Measurements from ENCODE around the gene CLCN6.

Gene CLCN6

GRCh38 chr1:11873395-11874257 lies 67.6 kb downstream of the CLCN6 start:
- H3K4me3 ChIP-seq (ENCODE audit: low read length) = no peak overlapping the region
- no peak for TF ChIP-seq ZNF274 (IDR thresholded peaks at IDR 0.05; ENCODE audit: low read depth, low read length)

GRCh38 chr1:11874258-11874562 lies 68.2 kb downstream of the CLCN6 start:
- TF ChIP-seq ZNF274 (IDR thresholded peaks at IDR 0.05; ENCODE audit: low read depth, low read length) = no peak
- H3K4me3 ChIP-seq (ENCODE audit: low read length) = no peak overlapping the region

- H3K4me3 ChIP-seq (ENCODE audit: low read length) = no peak overlapping the region
- TF ChIP-seq ZNF274 (IDR thresholded peaks at IDR 0.05; ENCODE audit: low read depth, low read length) = no peak
Measured at GRCh38 chr1:11874624-11875023, 68.6 kb downstream of the CLCN6 start.

- no peak for TF ChIP-seq ZNF274 (IDR thresholded peaks at IDR 0.05; ENCODE audit: low read depth, low read length)
Measured at GRCh38 chr1:11875094-11875493, 69.1 kb downstream of the CLCN6 start.

GRCh38 chr1:11877074-11877473 lies 71.1 kb downstream of the CLCN6 start:
- no peak for TF ChIP-seq ZNF274 (IDR thresholded peaks at IDR 0.05; ENCODE audit: low read depth, low read length)
- H3K4me3 ChIP-seq (ENCODE audit: low read length) = no peak overlapping the region

More at GRCh38 chr1:11875094-11875493, 69.1 kb downstream of the CLCN6 start:
- H3K4me3 ChIP-seq (ENCODE audit: low read length) = no peak overlapping the region

GRCh38 chr1:11878081-11878890 lies 72.3 kb downstream of the CLCN6 start:
- no peak overlapping the region for H3K4me3 ChIP-seq (ENCODE audit: low read length)
- no peak for TF ChIP-seq ZNF274 (IDR thresholded peaks at IDR 0.05; ENCODE audit: low read depth, low read length)

GRCh38 chr1:11878891-11879190 lies 72.8 kb downstream of the CLCN6 start:
- H3K4me3 ChIP-seq (ENCODE audit: low read length) = no peak overlapping the region
- no peak for TF ChIP-seq ZNF274 (IDR thresholded peaks at IDR 0.05; ENCODE audit: low read depth, low read length)

- no peak for TF ChIP-seq ZNF274 (IDR thresholded peaks at IDR 0.05; ENCODE audit: low read depth, low read length)
Measured at GRCh38 chr1:11879311-11880180, 73.6 kb downstream of the CLCN6 start.

GRCh38 chr1:11880181-11880575 lies 74.2 kb downstream of the CLCN6 start:
- no peak overlapping the region for H3K4me3 ChIP-seq (ENCODE audit: low read length)
- no peak for TF ChIP-seq ZNF274 (IDR thresholded peaks at IDR 0.05; ENCODE audit: low read depth, low read length)

More at GRCh38 chr1:11879311-11880180, 73.6 kb downstream of the CLCN6 start:
- H3K4me3 ChIP-seq (ENCODE audit: low read length) = no peak overlapping the region

GRCh38 chr1:11880911-11881748 lies 75.1 kb downstream of the CLCN6 start:
- TF ChIP-seq ZNF274 (IDR thresholded peaks at IDR 0.05; ENCODE audit: low read depth, low read length) = no peak
- no peak overlapping the region for H3K4me3 ChIP-seq (ENCODE audit: low read length)

GRCh38 chr1:11881749-11882441 lies 75.9 kb downstream of the CLCN6 start:
- no peak overlapping the region for H3K4me3 ChIP-seq (ENCODE audit: low read length)
- no peak for TF ChIP-seq ZNF274 (IDR thresholded peaks at IDR 0.05; ENCODE audit: low read depth, low read length)

GRCh38 chr1:11882814-11883538 lies 77.0 kb downstream of the CLCN6 start:
- no peak for TF ChIP-seq ZNF274 (IDR thresholded peaks at IDR 0.05; ENCODE audit: low read depth, low read length)
- no peak overlapping the region for H3K4me3 ChIP-seq (ENCODE audit: low read length)
